Cardiac fibroblast (primary cell): Measurements from ENCODE around the gene DNAJB6.

Experiments
- DNase-seq, 2 donors: peaks; one replicate each; pipeline versions ENCODE4 v3.0.0 to v3.0.0-alpha.2; 2010; ENCODE audit warnings: low read depth in 2 of 2
- H3K4me3 ChIP-seq, 2 donors: replicated peaks in 1 of 2; 1 replicate in 1 of 2; 2 replicates in 1 of 2; pipeline ENCODE4 v1.5.1; 2011; ENCODE audit warnings: low read depth in 2 of 2, low read length in 2 of 2, mild to moderate bottlenecking in 2 of 2, moderate library complexity in 1 of 2
- CTCF ChIP-seq: IDR thresholded peaks from one replicate; pipeline ENCODE4 v1.5.1; 2011; ENCODE audit warnings: low read depth, mild to moderate bottlenecking, low read length, inconsistent platforms

Gene DNAJB6

GRCh38 chr7:157460721-157461120, 123.9 kb downstream of the DNAJB6 start:
- no peak for TF ChIP-seq CTCF
- H3K4me3 ChIP-seq = no peak overlapping the region
- DNase-seq = no peak

DNA sequence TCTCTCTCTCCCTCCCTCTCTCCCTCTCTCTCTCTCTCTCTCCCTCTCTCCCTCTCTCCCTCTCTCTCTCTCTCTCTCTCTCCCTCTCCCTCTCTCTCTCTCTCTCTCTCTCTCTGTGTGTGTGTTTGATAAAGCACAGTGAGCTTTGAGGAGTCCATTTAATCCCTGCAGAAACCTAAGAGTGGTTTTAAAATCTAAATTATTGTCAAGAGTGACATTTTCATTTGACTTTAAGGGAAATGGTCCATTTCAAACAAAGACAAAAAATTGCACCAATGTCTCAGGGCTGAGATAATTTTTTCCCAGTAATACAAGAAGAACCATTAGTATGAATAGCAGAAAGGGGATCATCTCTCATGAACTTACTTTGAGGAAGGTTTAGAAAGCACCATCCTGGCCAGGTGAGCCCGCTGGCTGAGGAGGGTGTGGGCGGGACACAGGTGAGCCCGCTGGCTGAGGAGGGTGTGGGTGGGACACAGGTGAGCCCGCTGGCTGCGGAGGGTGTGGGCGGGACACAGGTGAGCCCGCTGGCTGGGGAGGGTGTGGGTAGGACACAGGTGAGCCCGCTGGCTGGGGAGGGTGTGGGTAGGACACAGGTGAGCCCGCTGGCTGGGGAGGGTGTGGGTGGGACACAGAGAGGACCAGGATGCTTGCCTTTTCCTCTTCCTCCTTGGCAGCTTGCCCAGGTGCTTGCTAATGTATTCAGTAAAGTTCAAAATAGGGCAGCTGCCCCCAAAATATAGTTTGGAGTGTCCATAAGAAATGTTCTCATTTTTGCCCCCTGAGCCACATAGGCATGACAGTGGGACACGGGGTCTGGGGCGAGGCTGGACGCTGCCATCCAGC, 125.0 kb downstream of the DNAJB6 start:
- TF ChIP-seq CTCF = no peak
- H3K4me3 ChIP-seq = no peak overlapping the region
- no peak for DNase-seq

DNA sequence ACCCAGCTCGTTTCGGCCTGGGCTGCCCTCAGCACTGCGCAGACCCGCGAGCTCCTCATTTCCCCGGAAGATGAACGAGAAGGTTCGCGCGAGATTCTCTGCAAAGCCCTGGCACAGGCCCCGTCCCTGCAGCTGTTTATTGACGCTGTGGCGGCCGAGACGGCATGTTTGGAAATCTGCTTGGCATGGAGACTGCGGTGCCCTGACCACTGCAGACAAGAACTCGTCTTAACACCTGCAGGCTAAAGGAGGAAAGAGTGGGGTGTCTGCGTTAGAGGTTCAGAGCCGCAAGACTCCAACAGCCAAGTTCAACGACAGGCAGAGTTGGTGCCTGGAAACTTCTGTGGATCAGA, 125.6 kb downstream of the DNAJB6 start:
- no peak for TF ChIP-seq CTCF
- DNase-seq = no peak
- H3K4me3 ChIP-seq = no peak overlapping the region

DNA sequence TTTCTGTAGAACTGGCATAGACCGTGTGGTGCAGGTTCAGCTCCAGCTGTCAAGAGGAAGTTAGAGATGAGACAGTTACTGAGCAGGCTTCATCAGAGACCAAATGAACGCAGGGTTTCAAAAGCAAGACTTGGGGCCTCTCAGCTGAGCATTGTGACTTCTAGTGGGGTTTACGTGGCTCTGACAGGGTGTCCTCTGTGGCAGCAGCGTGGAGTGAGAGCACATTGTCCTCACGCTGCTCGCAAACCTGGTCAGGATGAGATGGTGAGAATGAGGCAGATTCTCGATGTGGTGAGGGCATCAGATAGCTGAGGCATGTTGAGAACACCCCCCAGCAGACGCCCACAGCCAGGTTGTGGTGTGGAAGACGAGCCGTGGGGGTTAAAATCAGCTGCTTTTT, 126.0 kb downstream of the DNAJB6 start:
- H3K4me3 ChIP-seq = no peak overlapping the region
- TF ChIP-seq CTCF = no peak
- no peak for DNase-seq

DNA sequence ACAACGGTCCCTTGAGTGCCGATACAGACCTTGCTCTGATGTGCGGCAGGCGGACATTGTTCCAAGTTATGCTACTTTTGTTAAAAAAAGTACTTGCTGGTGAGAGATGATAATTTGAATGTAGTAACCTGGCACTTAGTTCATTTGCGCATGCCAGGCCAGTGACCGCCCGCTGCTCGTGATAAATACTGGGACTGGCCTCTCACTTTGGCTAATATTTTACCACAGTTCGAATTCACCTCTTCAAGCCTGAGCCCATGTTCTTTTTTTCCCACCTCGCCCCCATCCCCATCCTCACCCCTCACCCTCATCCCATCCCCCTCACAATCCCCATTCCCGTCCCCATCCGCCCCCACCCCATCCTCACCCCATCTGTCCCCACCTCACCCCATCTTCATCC, 126.4 kb downstream of the DNAJB6 start:
- no peak for TF ChIP-seq CTCF
- H3K4me3 ChIP-seq = no peak overlapping the region
- DNase-seq = no peak

- no peak for TF ChIP-seq CTCF
- no peak for DNase-seq
- H3K4me3 ChIP-seq = no peak overlapping the region
Measured at GRCh38 chr7:157464111-157464970, 127.5 kb downstream of the DNAJB6 start.
